ENCODE measurements around the gene UBE2F. TPM values are rescaled to one million over a fixed set of nuclear protein-coding genes. Genes with fewer than 3 reads are reported as not detected.

The UBE2F gene
- total RNA-seq, 1 experiment from 2014 or later, result 62.1 TPM

- Mint-ChIP-seq H3K27me3 (ENCODE audit: low read depth) (peaks cover 2% of the 10 kb centered on the region), H3K27ac (no peak overlapping the region), H3K4me3 (no peak overlapping the region), H3K9me3 (no peaks in the 10 kb centered on the region; a peak in 1 of 5 replicates), H3K4me1 (no peaks in the 10 kb centered on the region), H3K36me3 (ENCODE audit: insufficient read depth in 1 of 3, low read depth in 3 of 3) (peaks cover 47 to 75% (median 58%) of the 10 kb centered on the region in 3 experiments; a peak in 6 of 7 replicates)
- no peak overlapping the region for H2BK12ac ChIP-seq (ENCODE audit: insufficient read length, low read depth, low read length)
- H3K9ac ChIP-seq (ENCODE audit: extremely low read depth, insufficient read length, low read length), result no peak overlapping the region
- DNase-seq, result no peak
- no peak overlapping the region for H2BK20ac ChIP-seq (ENCODE audit: low read depth, low read length, poor library complexity, severe bottlenecking)
- H4K91ac ChIP-seq (ENCODE audit: insufficient read length, low read depth, low read length), result no peak overlapping the region
- H2BK15ac ChIP-seq (ENCODE audit: low read depth, low read length), result no peak overlapping the region
- no peak overlapping the region for H3T11ph ChIP-seq (ENCODE audit: low read length)
- no peak overlapping the region for H4K8ac ChIP-seq (replicated peaks; ENCODE audit: insufficient read length, low read depth, low read length)
- H3K18ac ChIP-seq (ENCODE audit: insufficient read length, low read depth, low read length), result no peak overlapping the region
- H2AFZ ChIP-seq (ENCODE audit: low read length), result no peak overlapping the region
- no peak overlapping the region for H3K4ac ChIP-seq (ENCODE audit: low read depth, low read length)
- H3K9me3 ChIP-seq (ENCODE audit: control insufficient read depth, low read depth, low read length), result no peaks in the 10 kb centered on the region
- no peaks in the 10 kb centered on the region for H3K79me1 ChIP-seq (ENCODE audit: insufficient read depth, low read depth, low read length, poor library complexity, severe bottlenecking)
- no peak overlapping the region for H3K4me2 ChIP-seq (ENCODE audit: insufficient read depth, insufficient read length, low read length)
- no peak overlapping the region for H3K23ac ChIP-seq (ENCODE audit: insufficient read length, low read depth, low read length)
- H4K5ac ChIP-seq (ENCODE audit: insufficient read length, low read depth, low read length), result no peak overlapping the region
- no peak for TF ChIP-seq CTCF (conservative IDR thresholded peaks at IDR 0.05)
- no peaks in the 10 kb centered on the region for H3K23me2 ChIP-seq (ENCODE audit: insufficient read length, low read depth, low read length, poor library complexity, severe bottlenecking)
- H3K56ac ChIP-seq (ENCODE audit: insufficient read length, low read depth, low read length), result no peak overlapping the region
- H3K27ac ChIP-seq (ENCODE audit: insufficient read length, low read depth, low read length), result no peak overlapping the region
- H3K27me3 ChIP-seq (ENCODE audit: insufficient read depth, low read length), result no peaks in the 10 kb centered on the region
- H3K14ac ChIP-seq (ENCODE audit: insufficient read depth, low read length), result no peak overlapping the region
- no peak overlapping the region for H2BK5ac ChIP-seq (ENCODE audit: insufficient read length, low read length)
- no peak overlapping the region for H2AK5ac ChIP-seq (ENCODE audit: insufficient read length, low read length)
- no peaks in the 10 kb centered on the region for H4K20me1 ChIP-seq (ENCODE audit: control insufficient read depth, insufficient read depth, insufficient read length)
- no peaks in the 10 kb centered on the region for H3K79me2 ChIP-seq (ENCODE audit: insufficient read depth, low read length)
- no peak overlapping the region for H2BK120ac ChIP-seq (ENCODE audit: low read depth, low read length, poor library complexity, severe bottlenecking)
- no peaks in the 10 kb centered on the region; the same call in 1 of the 2 replicates for H3K4me1 ChIP-seq (ENCODE audit: insufficient read depth, low read length)
- WGBS (ENCODE audit: extremely low coverage, insufficient read length, low lambda C conversion rate), result no CpG with 5 or more reads among the region's 2 CpGs
Measured at GRCh38 chr2:238087211-238087610, 120.4 kb downstream of the UBE2F start.

Measured in H9 (cell line).